SW480 (cell line): ENCODE results near the gene TP53I13.

Source experiments
- DNase-seq: peaks from one replicate; pipeline ENCODE4 v3.0.0-alpha.2; 2016; ENCODE audit warnings: low spot score

TP53I13 gene

DNA sequence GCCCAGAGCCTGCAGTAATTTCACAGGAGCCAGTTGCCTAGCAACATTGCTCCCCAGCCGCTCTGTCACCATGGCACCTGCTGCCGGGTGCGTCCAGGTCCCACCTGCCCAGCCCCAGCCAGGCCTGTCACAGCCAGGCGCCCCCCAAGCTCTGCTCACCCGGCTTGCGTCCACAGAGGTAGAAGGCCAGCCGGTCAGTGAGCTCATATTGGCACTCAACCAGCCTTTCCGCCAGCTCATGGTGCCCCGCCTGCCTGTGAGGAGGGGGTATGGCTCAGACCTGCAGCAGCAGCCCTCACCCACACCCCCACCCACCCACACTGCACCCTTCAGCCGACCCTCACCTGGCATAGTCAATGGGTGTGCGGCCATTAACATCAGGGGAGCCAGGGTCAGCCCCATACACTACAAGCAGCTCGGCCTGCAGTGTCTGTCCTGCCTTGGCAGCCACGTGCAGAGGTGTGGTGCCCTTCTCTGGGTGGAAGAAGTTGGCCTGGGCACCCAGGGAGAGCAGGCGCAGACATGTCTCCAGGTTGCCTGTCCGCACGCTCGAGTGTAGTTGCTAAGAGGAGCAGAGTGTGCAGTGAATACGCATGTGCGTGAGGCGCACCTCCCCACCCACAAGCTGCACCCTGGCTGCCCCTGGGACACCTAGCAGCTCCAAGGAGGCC is 13.2 kb downstream of the TP53I13 start:
- DNase-seq: no peak

GRCh38 chr17:29582254-29582765 is 13.8 kb downstream of the TP53I13 start:
- no peak for DNase-seq

DNA sequence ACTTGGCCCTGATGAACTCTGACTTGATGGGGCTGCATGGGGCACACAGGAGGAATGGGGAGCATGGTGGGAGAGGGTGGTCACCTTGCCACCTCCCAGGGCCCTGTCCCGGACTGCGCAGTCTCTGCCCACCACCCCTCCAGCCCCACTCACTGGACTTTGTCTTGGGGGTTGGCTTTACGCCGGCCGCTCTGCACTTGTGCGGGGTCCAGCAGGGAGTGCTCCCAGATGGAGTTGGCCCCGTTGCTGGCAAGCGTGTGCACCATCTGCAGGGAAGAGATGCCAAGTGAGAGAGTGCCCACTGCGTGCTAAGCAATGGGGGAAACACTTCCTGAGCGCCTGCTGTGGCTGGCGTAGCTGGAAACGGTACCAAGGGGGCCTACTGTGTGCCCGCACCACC is 14.3 kb downstream of the TP53I13 start:
- DNase-seq: no peak

- no peak for DNase-seq
Observed at GRCh38 chr17:29583324-29584248, 15.1 kb downstream of the TP53I13 start.

DNA sequence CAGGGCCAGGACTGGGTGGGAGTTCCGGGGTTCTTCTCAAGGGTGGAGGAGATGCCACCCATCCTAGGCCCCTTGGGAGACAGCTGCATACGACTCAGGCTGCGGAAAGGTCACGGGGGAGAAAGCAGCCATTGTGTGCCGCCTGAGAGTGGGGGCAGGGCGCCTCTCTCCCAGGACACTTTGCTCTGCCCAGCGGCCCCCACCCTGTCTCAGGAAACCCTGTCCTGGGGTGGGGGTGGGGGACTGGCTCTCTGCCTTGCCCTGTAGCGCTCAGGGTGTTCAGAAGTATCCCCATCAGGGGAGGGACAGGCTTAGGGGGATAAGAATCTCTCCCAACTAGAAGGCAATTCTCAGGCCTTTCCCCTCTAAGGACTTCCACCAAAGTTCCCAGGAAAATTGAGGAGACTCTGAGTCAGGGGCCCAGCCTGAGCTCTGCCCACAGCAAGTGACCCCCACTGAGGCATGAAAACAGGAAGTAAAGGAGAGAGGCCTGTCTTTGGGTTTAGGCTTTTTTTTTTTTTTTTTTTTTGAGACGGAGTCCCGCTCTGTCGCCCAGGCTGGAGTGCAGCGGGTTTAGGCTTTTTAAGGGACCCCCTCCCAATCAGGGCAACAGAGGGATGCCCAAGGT is 16.1 kb downstream of the TP53I13 start:
- DNase-seq: no peak

DNA sequence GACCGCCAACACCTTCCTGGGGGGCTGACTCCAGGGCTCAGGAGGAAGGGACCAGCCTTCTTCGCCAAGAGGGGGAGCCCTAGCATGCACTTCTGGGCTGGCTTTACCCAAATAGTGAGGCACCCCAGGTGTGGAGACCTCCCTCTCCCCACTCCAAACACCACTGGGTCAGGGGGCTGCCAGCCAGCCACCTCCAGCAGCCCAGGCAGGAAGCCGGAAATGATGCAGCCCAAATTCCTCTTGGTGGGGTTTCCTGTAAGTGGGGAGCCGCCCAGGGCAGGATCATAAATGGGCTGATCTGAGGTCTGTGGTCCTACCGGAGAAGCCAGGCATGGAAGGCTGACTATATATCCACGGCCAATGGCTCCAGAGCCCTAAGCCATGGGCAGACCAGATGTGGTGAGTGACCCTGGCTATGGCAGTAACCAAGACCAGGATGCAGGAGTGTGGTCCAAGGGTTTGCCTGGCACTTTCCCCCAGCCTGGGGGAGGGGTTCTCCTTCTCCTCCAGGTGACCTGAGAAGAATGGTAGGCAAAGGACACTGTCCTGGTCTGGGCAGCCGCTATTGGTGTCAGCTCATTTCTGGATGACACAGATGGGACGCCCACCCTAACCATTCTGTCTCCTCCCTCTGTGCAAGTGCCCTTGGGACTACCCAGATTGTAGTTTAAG is 16.7 kb downstream of the TP53I13 start:
- DNase-seq: no peak

DNA sequence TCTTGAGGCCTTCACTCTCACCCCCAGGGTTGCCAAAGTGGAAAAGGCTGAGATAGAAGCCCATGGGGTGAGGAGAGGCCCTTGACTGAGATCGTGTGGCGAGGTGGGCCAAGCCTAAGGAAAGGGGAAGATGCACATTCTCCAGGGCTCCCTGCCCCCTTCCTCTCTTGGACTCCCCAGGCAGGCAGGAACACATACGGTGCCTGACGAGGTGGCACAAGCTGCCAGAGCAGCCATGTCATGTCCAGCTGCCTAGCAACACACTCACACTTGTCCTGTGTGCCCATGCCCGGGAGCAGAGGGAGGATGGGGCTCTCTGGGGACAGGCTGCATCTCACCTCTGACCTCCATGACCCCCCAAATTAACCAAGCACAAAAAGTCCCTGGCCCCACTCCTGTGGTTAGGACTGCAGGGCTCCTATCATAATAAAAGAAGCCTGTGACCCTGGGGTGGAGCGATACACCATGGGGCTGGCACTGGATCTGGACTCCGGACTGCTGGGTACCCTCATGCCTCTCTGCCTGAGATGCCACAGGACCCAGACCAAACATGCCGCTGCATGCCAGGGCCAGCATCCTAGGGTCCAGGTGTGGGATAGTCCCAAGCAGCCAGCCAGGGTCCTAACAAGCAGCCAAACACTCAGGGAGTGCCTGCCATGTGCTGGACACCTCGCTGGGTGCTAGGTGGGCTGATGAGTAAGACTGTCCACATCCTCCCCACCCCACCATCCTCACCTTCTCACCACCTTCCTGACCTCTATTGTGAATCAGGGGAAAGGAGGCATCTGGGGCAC is 18.4 kb downstream of the TP53I13 start:
- DNase-seq: no peak

DNA sequence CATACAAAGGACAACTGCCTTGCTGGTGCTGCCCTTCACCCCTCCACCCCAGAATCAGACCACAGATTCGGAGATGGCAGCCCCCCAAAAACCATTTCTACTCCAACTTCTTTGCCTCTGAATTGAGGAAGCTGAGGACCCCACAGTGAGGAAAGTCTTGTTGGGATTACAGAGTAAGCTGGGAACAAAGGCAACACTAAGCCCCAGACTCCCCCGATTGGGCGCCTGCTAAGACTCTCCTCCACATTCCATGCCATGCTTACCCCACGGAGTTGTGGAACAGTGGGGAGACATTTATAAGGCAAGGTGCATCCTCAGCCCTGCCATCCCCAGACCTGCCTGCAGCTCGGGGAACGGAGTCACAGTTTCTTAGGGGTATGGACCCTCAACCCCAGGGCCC is 19.1 kb downstream of the TP53I13 start:
- DNase-seq: no peak

- DNase-seq: no peak
Observed at GRCh38 chr17:29588017-29588561, 19.6 kb downstream of the TP53I13 start.

GRCh38 chr17:29588562-29589411 is 20.3 kb downstream of the TP53I13 start:
- peak; percentile 35 for DNase-seq

- DNase-seq: peak; percentile 80
Observed at GRCh38 chr17:29589524-29590410, 21.3 kb downstream of the TP53I13 start, which contains the start of gene GIT1. Gene GIT1, minus strand, starts transcription at chr17:29589648. Its CDS starts 270 bp downstream, at chr17:29589378.

GRCh38 chr17:29590411-29591145 is 22.1 kb downstream of the TP53I13 start:
- peak; percentile 82 for DNase-seq

DNA sequence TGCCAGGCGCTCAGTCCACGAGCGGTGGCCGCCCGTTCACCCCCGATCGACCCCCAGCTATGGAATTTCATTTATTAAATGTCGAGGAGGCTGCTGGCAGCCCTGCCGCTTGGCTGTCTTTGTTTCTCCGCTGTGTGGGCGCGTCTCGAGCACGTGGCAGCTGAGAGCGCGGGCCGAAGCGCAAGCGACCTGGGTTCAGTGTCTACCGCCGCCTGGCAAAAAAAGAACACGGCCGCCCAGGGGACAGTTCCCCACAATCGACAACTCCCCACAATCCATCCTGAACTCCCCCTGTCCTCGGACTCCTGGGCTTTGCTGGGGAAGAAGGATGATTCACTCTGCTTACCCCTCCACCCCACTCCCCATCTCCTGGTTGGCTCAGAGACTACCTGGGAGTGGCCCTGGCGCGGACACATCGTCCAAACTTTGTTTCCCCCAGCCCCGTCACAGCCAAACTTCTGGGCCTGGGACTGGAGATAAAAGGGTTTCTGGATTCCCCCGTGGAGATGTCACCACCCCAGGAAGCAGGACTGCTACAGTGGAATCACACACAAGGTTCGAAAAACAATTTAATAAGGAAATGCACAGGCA is 22.7 kb downstream of the TP53I13 start:
- DNase-seq: peak; percentile 76

DNA sequence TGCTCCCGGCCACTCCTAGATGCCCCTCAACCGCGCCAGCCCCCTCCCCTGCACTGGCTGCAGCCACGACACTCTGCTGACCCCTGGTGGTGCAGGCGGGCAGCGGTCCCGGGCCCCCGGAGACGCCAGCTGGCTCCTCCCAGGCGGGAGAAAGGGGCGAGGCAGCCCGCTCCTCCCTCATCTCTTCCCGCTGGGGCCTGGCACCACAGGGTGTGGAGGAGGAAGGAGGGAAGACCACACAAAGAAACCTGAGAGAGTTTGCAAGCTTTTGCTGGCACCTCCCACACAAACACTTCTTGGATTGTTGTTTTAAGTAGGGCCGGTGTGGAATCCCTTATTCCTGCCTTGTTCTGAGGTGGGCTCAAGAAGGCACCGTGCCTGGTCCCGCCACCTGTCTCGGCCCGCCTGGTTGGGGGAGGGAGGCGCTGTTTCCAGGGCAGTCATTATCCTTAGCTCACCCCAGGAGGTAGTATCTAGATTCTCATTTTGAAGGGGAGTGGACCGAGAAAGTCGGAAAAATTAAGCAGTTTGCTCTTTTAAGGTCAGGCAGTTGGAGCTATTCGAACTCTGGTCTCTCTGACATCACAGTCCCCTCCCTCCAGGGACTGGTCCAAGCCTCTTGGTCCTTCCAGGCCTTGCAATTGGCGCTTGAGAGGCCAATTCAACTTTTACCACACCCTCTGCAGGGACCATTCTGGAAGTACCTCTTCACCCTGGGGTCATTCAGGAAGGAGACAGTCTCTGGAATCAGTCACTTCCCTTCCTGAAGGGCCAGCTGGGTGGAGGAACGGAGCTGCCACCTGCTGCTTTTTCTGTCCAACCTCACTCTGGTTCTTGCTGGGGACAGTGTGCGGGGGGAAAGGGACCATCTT is 23.5 kb downstream of the TP53I13 start:
- peak; percentile 85 for DNase-seq

- DNase-seq: peak; percentile 62
Observed at GRCh38 chr17:29592850-29593551, 24.5 kb downstream of the TP53I13 start, which contains the start of gene ANKRD13B. Gene ANKRD13B, plus strand, starts transcription at chr17:29593132. Its CDS starts 490 bp downstream, at chr17:29593622.
